HEK293T (cell line): ENCODE data around the gene PRRG1.
"Not testable (repeated sequence)": the region's sequence is repeated elsewhere in the genome, so short reads cannot be mapped to it uniquely, and the experiment has no call there.

Source experiments
- SP1 ChIP-seq: fragments of 450-650 bp; IDR thresholded peaks from 2 replicates; pipeline ENCODE4 v1.6.1; 2017
- SUZ12 ChIP-seq: fragments of 450-650 bp; IDR thresholded peaks from 2 replicates; pipeline ENCODE4 v1.6.1; 2016; ENCODE audit warnings: mild to moderate bottlenecking

- not testable (repeated sequence) for TF ChIP-seq SUZ12, SP1
Observed at GRCh38 chrX:37498323-37498722, 149.2 kb downstream of the PRRG1 start.
